Peyer's patch (tissue), 4 donors: Measurements from ENCODE around the gene CCDC110. TPM values are rescaled to one million over a fixed set of nuclear protein-coding genes. Genes with fewer than 3 reads are reported as not detected.

Experiments used
- DNase-seq, 3 donors: peaks; one replicate each; pipeline ENCODE4 v3.0.0-alpha.2; 2017 to 2019
- H3K27ac ChIP-seq, 4 donors: fragments of 200-600 bp; sonication (generic); one replicate each; pipeline ENCODE4 v1.5.1; 2016 to 2019
- H3K27me3 ChIP-seq, 2 donors: fragments of 200-600 bp; sonication (generic); one replicate each; pipeline ENCODE4 v1.5.1; 2019
- H3K36me3 ChIP-seq, 3 donors: fragments of 200-600 bp; sonication (generic); one replicate each; pipeline ENCODE4 v1.5.1; 2016 to 2019
- H3K4me1 ChIP-seq, 4 donors: fragments of 200-600 bp; sonication (generic); one replicate each; pipeline ENCODE4 v1.5.1; 2016 to 2019
- H3K4me3 ChIP-seq, 4 donors: fragments of 200-600 bp; sonication (generic); 1 replicate in 3 of 4; 2 replicates in 1 of 4; pipeline ENCODE4 v1.5.1; 2016 to 2019; ENCODE audit warnings: mild to moderate bottlenecking in 1 of 4
- H3K9me3 ChIP-seq, 4 donors: fragments of 200-600 bp; sonication (generic); one replicate each; pipeline ENCODE4 v1.5.1; 2016 to 2019; ENCODE audit warnings: mild to moderate bottlenecking in 1 of 4
- POLR2A ChIP-seq, 2 donors: fragments of 450-650 bp; IDR thresholded peaks; one replicate each; pipeline ENCODE4 v1.5.1; 2017; ENCODE audit warnings: antibody characterized with exemption in 2 of 2, mild to moderate bottlenecking in 2 of 2, moderate library complexity in 2 of 2
- total RNA-seq, 4 donors: library from RNA; depleted of rRNA; stranded (reverse); fragments of >200 nt; gene quantifications; one replicate each; pipeline ENCODE4 v1.1.0, GENCODE V29; 2016
- TF ChIP-seq, protein P1 (sequence below), 6 experiments: fragments of 450-650 bp in 4 of 6; fragments of 200-600 bp in 2 of 6; sonication (generic) in 1 of 6; IDR thresholded peaks; one replicate each; pipeline ENCODE4 v1.5.1; 2017 to 2019; ENCODE audit warnings: antibody characterized with exemption in 6 of 6, mild to moderate bottlenecking in 3 of 6, moderate library complexity in 1 of 6

The CCDC110 gene
- total RNA-seq, 4 donors from 2014 or later: 0.80 to 0.88 TPM; not detected in 2

DNA sequence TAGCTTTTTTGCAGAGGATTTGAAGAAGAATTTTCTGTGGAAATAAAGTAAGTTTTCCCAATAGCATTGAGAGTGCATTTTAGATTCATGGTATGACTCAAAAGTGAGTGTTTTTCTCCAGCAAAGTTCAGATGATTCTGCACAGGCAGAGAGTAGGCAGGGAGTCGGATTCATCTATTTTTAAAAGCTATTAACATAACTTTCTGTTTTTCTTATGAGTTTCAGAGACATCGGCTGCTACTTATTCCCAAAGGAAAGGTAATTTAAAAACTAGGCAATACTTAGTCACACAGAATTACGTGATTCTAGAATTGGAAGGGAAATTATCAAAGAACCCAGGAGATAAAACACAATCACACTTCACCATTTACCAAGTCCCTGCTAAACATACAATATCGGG is 4.4 kb downstream of the CCDC110 start:
- TF ChIP-seq, protein P1, sequence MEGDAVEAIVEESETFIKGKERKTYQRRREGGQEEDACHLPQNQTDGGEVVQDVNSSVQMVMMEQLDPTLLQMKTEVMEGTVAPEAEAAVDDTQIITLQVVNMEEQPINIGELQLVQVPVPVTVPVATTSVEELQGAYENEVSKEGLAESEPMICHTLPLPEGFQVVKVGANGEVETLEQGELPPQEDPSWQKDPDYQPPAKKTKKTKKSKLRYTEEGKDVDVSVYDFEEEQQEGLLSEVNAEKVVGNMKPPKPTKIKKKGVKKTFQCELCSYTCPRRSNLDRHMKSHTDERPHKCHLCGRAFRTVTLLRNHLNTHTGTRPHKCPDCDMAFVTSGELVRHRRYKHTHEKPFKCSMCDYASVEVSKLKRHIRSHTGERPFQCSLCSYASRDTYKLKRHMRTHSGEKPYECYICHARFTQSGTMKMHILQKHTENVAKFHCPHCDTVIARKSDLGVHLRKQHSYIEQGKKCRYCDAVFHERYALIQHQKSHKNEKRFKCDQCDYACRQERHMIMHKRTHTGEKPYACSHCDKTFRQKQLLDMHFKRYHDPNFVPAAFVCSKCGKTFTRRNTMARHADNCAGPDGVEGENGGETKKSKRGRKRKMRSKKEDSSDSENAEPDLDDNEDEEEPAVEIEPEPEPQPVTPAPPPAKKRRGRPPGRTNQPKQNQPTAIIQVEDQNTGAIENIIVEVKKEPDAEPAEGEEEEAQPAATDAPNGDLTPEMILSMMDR (IDR thresholded peaks at IDR 0.05): no peak
- no peak for TF ChIP-seq POLR2A (IDR thresholded peaks at IDR 0.05)
- no peak overlapping the region for H3K27ac ChIP-seq
- DNase-seq: no peak
- no peaks in the 10 kb centered on the region for H3K27me3 ChIP-seq
- no peaks in the 10 kb centered on the region for H3K36me3 ChIP-seq
- H3K4me1 ChIP-seq: peaks cover 0 to 8% (median 1%) of the 10 kb centered on the region in 4 donors
- no peak overlapping the region for H3K4me3 ChIP-seq
- H3K9me3 ChIP-seq: no peaks in the 10 kb centered on the region

DNA sequence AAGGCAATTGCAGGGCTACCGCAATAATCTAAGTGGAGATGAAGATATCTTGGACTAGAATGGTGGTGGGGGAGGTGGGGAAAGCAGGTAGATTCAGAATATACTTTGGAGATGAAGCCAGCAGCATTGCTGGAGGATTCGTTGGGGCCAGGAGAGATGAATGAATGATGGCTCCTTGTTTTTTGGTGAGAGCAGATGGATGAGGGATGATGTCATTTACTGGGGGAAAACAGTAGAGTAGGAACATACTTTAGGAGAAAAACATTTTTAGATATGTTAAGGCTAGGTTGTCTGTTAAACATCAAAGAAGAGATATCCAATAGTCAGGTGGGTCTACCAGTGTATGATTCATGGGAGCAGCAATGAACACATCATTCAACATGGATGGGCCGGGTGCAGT is 5.8 kb downstream of the CCDC110 start:
- H3K9me3 ChIP-seq: no peaks in the 10 kb centered on the region
- H3K4me3 ChIP-seq: no peak overlapping the region
- TF ChIP-seq POLR2A (IDR thresholded peaks at IDR 0.05): no peak
- TF ChIP-seq, protein P1 (IDR thresholded peaks at IDR 0.05): no peak
- no peaks in the 10 kb centered on the region for H3K27me3 ChIP-seq
- no peak overlapping the region for H3K27ac ChIP-seq
- no peak for DNase-seq
- H3K4me1 ChIP-seq: no peaks in the 10 kb centered on the region
- no peaks in the 10 kb centered on the region for H3K36me3 ChIP-seq

DNA sequence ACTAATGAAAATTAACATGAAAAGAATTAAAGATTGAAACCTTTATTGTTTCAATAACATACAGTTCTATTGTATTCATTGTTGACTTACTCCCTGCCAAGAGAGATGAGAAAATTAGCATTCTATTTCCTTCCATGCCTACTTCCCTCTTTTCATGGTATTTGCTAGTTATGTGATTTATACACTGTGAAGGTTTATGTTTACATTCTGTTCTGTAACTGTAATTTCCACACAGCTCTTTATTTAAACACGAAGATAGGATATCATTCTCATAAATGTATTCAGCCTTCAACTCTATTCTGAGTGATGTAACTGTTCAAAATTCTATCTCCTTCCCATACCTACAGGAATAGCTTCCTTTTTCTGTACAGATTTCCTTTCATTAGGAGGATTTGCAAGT is 6.6 kb downstream of the CCDC110 start:
- no peak overlapping the region for H3K4me3 ChIP-seq
- H3K4me1 ChIP-seq: no peaks in the 10 kb centered on the region
- H3K36me3 ChIP-seq: no peaks in the 10 kb centered on the region
- TF ChIP-seq, protein P1 (IDR thresholded peaks at IDR 0.05): no peak
- no peak for TF ChIP-seq POLR2A (IDR thresholded peaks at IDR 0.05)
- no peak overlapping the region for H3K27ac ChIP-seq
- DNase-seq: no peak
- H3K27me3 ChIP-seq: no peaks in the 10 kb centered on the region
- H3K9me3 ChIP-seq: no peaks in the 10 kb centered on the region

DNA sequence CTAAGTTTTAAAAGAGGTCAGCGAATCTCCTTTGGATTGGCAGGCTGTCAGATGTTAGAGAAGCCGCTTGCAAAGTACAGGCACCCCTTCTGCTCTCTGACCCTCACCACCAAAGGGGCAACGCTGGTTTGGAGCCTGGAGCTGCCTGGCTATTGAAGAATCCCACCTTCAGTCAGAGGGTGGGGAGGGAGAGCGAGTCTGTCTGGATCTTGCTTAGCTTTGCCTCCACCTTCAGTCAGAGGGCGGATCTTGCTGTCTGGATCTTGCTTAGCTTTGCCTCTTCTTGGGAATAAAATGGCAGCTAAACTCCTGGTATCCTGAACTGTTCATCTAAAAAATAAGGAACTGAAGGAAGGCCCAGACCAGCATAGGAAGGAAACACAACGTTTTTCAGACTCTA is 7.3 kb downstream of the CCDC110 start:
- no peak overlapping the region for H3K27ac ChIP-seq
- DNase-seq: no peak
- TF ChIP-seq POLR2A (IDR thresholded peaks at IDR 0.05): no peak
- TF ChIP-seq, protein P1 (IDR thresholded peaks at IDR 0.05): no peak
- H3K4me1 ChIP-seq: no peaks in the 10 kb centered on the region
- H3K36me3 ChIP-seq: no peaks in the 10 kb centered on the region
- H3K4me3 ChIP-seq: no peak overlapping the region
- no peaks in the 10 kb centered on the region for H3K27me3 ChIP-seq
- no peaks in the 10 kb centered on the region for H3K9me3 ChIP-seq

DNA sequence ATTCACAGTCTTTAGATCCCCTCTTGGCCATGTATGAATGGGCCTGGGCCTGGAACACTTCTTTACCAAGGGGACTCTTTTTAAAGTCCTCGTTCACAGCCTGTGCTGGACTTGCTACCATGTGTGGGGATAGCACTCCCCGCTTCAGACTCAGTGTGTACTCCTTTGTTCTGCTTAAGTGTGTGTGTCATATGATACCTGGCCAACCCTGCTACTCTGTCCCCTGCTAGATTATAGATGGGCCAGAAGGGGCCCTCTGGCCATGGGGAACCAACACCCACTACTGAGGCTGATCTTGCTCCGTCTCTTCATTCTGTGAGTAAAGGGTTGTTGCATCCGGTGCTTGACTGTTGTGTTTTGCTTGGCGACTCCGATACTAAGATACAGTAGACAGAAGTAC is 8.0 kb downstream of the CCDC110 start:
- H3K36me3 ChIP-seq: no peaks in the 10 kb centered on the region
- TF ChIP-seq, protein P1 (IDR thresholded peaks at IDR 0.05): no peak
- TF ChIP-seq POLR2A (IDR thresholded peaks at IDR 0.05): no peak
- H3K27me3 ChIP-seq: no peaks in the 10 kb centered on the region
- DNase-seq: no peak
- H3K4me3 ChIP-seq: no peak overlapping the region
- H3K4me1 ChIP-seq: no peaks in the 10 kb centered on the region
- H3K9me3 ChIP-seq: no peaks in the 10 kb centered on the region
- H3K27ac ChIP-seq: no peak overlapping the region

DNA sequence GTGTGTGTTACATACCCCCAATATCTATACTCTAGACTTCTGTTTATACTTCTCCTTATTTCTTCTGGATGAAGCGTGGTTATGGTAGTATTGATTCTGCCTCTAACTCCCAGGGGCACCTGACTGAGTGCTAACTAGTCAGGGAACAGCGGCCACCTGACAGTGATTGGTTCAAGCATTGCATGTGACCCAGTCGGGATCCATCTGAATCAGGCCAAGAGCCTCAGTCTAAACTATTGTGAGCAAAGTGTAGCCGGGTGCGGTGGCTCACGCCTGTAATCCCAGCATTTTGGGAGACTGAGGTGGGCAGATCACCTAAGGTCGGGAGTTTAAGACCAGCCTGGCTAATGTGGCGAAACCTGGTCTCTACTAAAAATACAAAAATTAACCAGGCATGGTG is 10.0 kb downstream of the CCDC110 start:
- Histone ChIP-seq H3K27ac (no peak overlapping the region), H3K36me3 (no peaks in the 10 kb centered on the region), H3K9me3 (no peaks in the 10 kb centered on the region), H3K4me1 (no peaks in the 10 kb centered on the region), H3K27me3 (no peaks in the 10 kb centered on the region), H3K4me3 (no peak overlapping the region)
- TF ChIP-seq, protein P1 (IDR thresholded peaks at IDR 0.05): no peak
- no peak for TF ChIP-seq POLR2A (IDR thresholded peaks at IDR 0.05)
- DNase-seq: no peak
